ENCODE data around the gene SHROOM2.

- no peak for TF ChIP-seq CTCF (IDR thresholded peaks at IDR 0.05 in 2 of 3, conservative IDR thresholded peaks at IDR 0.05 in 1 of 3; ENCODE audit: borderline replicate concordance in 1 of 3, insufficient read depth in 1 of 3, low read depth in 2 of 3, low read length in 2 of 3)
- no peak for TF ChIP-seq CEBPB (IDR thresholded peaks at IDR 0.05; ENCODE audit: low read depth)
Observed at GRCh38 chrX:9856588-9856987, 70.4 kb downstream of the SHROOM2 start.

All from HCT116 (cell line).